Uterus (tissue), 2 donors: Measurements from ENCODE around the gene PTBP3.

Experiments
- CTCF ChIP-seq, 4 experiments: fragments of 200-600 bp in 2 of 4; fragments of 450-650 bp in 2 of 4; sonication (generic) in 2 of 4; IDR thresholded peaks; one replicate each; pipeline ENCODE4 v1.5.1; 2016 to 2019; ENCODE audit warnings: antibody characterized with exemption in 4 of 4, mild to moderate bottlenecking in 2 of 4, moderate library complexity in 1 of 4
- POLR2A ChIP-seq, 2 donors: fragments of 450-650 bp; IDR thresholded peaks; one replicate each; pipeline ENCODE4 v1.6.1; 2016; ENCODE audit warnings: antibody characterized with exemption in 2 of 2, mild to moderate bottlenecking in 1 of 2, moderate library complexity in 1 of 2

- TF ChIP-seq CTCF (IDR thresholded peaks at IDR 0.05) (no peak), POLR2A (IDR thresholded peaks at IDR 0.05) (no peak)
Measured at GRCh38 chr9:112170235-112170634, 163.2 kb downstream of the PTBP3 start.
